GM12878 (cell line): ENCODE data around the gene GNPTG. TPM values are rescaled to one million over a fixed set of nuclear protein-coding genes. Genes with fewer than 3 reads are reported as not detected.
A peak's percentile ranks its signal among the peaks of the same experiment; 100 is the strongest.

Experiments used
- ATAC-seq: fragments of 200-7000 bp; cut with Tn5 transposase; 3 replicates; pipeline ENCODE4 v1.9.1; 2020; ENCODE audit warnings: mild to moderate bottlenecking, moderate library complexity
- BruUV-seq: library from RNA; stranded (reverse); fragments of 400-500 nt; replicated peaks from 2 replicates; lab custom pipeline; 2021; lab: Mats Ljungman, UMichigan
- CTCF ChIA-PET: fragments of 300-600 bp; sonication (Branson Sonifier 250); formaldehyde crosslinking; extraction: SDS; loops from one replicate; lab custom pipeline; 2021; ENCODE audit warnings: inconsistent platforms; lab: Yijun Ruan, JAX
- POLR2A ChIA-PET: fragments of 350-600 bp; formaldehyde crosslinking; extraction: SDS; loops from one replicate; lab custom pipeline; 2021; ENCODE audit warnings: inconsistent platforms; lab: Charles Lee
- RAD21 ChIA-PET: fragments of 300-600 bp; sonication (Branson Sonifier 250); formaldehyde crosslinking; loops from one replicate; lab custom pipeline; 2023; ENCODE audit warnings: antibody characterized with exemption; ENCODE audit not compliant: unreplicated experiment; lab: Charles Lee
- SMC1A ChIA-PET: fragments of 300-600 bp; sonication (Branson Sonifier 250); formaldehyde crosslinking; loops from one replicate; lab custom pipeline; 2023; ENCODE audit not compliant: unreplicated experiment, uncharacterized antibody; lab: Charles Lee
- DNase-seq: peaks from one replicate; pipeline ENCODE4 v3.0.0-alpha.2; 2011; ENCODE audit warnings: low read depth, low spot score
- FAIRE-seq: peaks from 3 replicates; lab custom pipeline; 2011; peaks lifted over from hg19 to GRCh38; lab: Jason Lieb, UNC
- H2AFZ ChIP-seq: 2 replicates; pipeline ENCODE4 v1.6.0; 2011; ENCODE audit warnings: low read depth, low read length, control low read depth; ENCODE audit not compliant: control insufficient read depth
- H3K27ac ChIP-seq: 2 replicates; pipeline ENCODE4 v1.5.1; 2011; ENCODE audit warnings: control low read depth; ENCODE audit not compliant: control insufficient read depth, insufficient read depth
- H3K27me3 ChIP-seq, 2 experiments: replicated peaks in 1 of 2; 2 replicates each; pipeline versions ENCODE4 v1.6.0 to v1.6.1; 2011; ENCODE audit warnings: low read length in 1 of 2; ENCODE audit not compliant: control insufficient read depth in 2 of 2, insufficient read depth in 2 of 2
- H3K36me3 ChIP-seq, 2 experiments: 2 replicates each; pipeline ENCODE4 v1.5.1; 2011; ENCODE audit warnings: low read length in 1 of 2; ENCODE audit not compliant: control insufficient read depth in 2 of 2, insufficient read depth in 2 of 2
- H3K4me1 ChIP-seq: 2 replicates; pipeline ENCODE4 v1.6.1; 2011; ENCODE audit warnings: mild to moderate bottlenecking, low read length, moderate library complexity, mixed read lengths; ENCODE audit not compliant: control insufficient read depth, insufficient read depth
- H3K4me2 ChIP-seq: 2 replicates; pipeline ENCODE4 v1.6.0; 2011; ENCODE audit warnings: control low read depth; ENCODE audit not compliant: control insufficient read depth, insufficient read depth
- H3K4me3 ChIP-seq: fragments of 200-600 bp; sonication (generic); 2 replicates; pipeline ENCODE4 v1.5.1; 2016
- H3K79me2 ChIP-seq: 2 replicates; pipeline ENCODE4 v1.6.0; 2011; ENCODE audit warnings: low read length; ENCODE audit not compliant: control insufficient read depth, insufficient read depth
- H3K9ac ChIP-seq: 2 replicates; pipeline ENCODE4 v1.8.0; 2011; ENCODE audit warnings: low read length, control low read depth, mixed read lengths; ENCODE audit not compliant: control insufficient read depth, insufficient read depth
- H3K9me3 ChIP-seq: replicated peaks from 3 replicates; pipeline ENCODE4 v1.5.1; 2011; ENCODE audit warnings: mild to moderate bottlenecking, low read length; ENCODE audit not compliant: control insufficient read depth, insufficient read depth
- H4K20me1 ChIP-seq: 2 replicates; pipeline ENCODE4 v1.6.0; 2011; ENCODE audit not compliant: control insufficient read depth, insufficient read depth
- ESRRA ChIP-seq: IDR thresholded peaks from 2 replicates; pipeline ENCODE4 v1.6.1; 2012; ENCODE audit warnings: mild to moderate bottlenecking, low read length, improper control_type of control experiment
- POLR2A ChIP-seq: IDR thresholded peaks from 2 replicates; pipeline ENCODE4 v1.6.1; 2011; ENCODE audit warnings: low read depth, mild to moderate bottlenecking, low read length
- POLR2AphosphoS5 ChIP-seq: IDR thresholded peaks from 2 replicates; pipeline ENCODE4 v1.6.1; 2011; ENCODE audit warnings: mild to moderate bottlenecking, low read length, inconsistent platforms
- POU2F2 ChIP-seq: IDR thresholded peaks from 3 replicates; pipeline ENCODE4 v1.6.1; 2011; ENCODE audit warnings: low read depth, mild to moderate bottlenecking, low read length, borderline replicate concordance
- SUPT20H ChIP-seq: IDR thresholded peaks from 2 replicates; pipeline ENCODE4 v1.6.1; 2011; ENCODE audit warnings: low read depth, mild to moderate bottlenecking, low read length, moderate library complexity, borderline replicate concordance; ENCODE audit not compliant: control insufficient read depth
- YBX1 ChIP-seq: fragments of 450-650 bp; IDR thresholded peaks from 2 replicates; pipeline ENCODE4 v1.6.1; 2016; ENCODE audit warnings: antibody characterized with exemption
- WGBS: methylation state at CpG from one replicate; pipeline ENCODE4 v1.1.6; 2016; ENCODE audit warnings: low lambda C conversion rate; ENCODE audit not compliant: insufficient replicate concordance, insufficient coverage; ENCODE audit errors: missing lambda C conversion rate; 5-methylcytosine and 5-hydroxymethylcytosine counted together
- in situ Hi-C: fragments of 300-500 bp; cut with MboI; formaldehyde crosslinking; loops from 9 replicates; pipeline ENCODE4 v1.14.3; 2018; ENCODE audit warnings: mixed read lengths
- intact Hi-C: fragments of 100-400 bp; cut with micrococcal nuclease; formaldehyde crosslinking; loops from one replicate; pipeline ENCODE4 v1.14.2; 2022; ENCODE audit not compliant: unreplicated experiment
- polyA plus RNA-seq, 11 experiments: library from polyadenylated mRNA; depleted of rRNA in 4 of 11; unstranded in 6 of 11; stranded (reverse) in 5 of 11; fragments of >200 nt; fragmentation: Nextera tagmentation in 4 of 11; fragmentation: Illumina TruSeq in 1 of 11; extraction: Ambion mirVana in 4 of 11; extraction: Trizol in 1 of 11; gene quantifications; 1 replicate in 1 of 11; 2 replicates in 10 of 11; pipeline versions ENCODE4 v1.2.1 to v1.2.3, GENCODE V29; 2011 to 2016; ENCODE audit warnings: inconsistent platforms in 2 of 11, missing spikeins in 2 of 11, low read depth in 1 of 11
- total RNA-seq, 4 experiments: library from RNA; depleted of rRNA in 3 of 4; stranded (reverse); fragments of >200 nt in 3 of 4; fragmentation: Illumina TruSeq in 1 of 4; extraction: Trizol in 1 of 4; gene quantifications; 2 replicates each; pipeline versions ENCODE4 v1.2.1 to v1.2.3, GENCODE V29; 2013 to 2021
- TF ChIP-seq, protein P1 (sequence below): fragments of 450-650 bp; IDR thresholded peaks from 2 replicates; pipeline ENCODE4 v1.6.1; 2016; ENCODE audit warnings: mild to moderate bottlenecking

The GNPTG gene
- total and polyA plus RNA-seq, 10 of the 15 experiments (the other 5 are each of a cell fraction or from before 2014, with no cell fraction given), result 0.80 to 32.6 (median 20.9) TPM

DNA sequence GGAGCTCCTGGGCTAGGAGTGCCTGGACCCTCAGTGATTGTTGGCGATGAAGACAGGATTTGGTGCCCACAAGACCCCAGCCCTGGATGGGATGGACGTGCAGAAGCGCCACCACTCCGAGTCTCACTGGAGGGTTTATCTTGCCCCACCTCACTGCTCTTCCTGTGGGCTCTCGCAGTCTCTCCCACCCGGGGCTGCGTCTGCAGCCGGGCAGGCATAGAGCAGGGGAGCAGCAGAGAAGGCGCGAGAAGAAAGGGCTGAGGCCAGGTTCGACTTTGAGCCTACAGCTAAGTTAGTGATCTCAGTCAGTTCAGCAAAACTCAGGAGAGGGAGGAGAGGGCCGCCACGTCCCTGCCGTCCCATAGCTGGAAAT is 35.7 kb upstream of the GNPTG start:
- H2AFZ ChIP-seq, result no peak overlapping the region
- H3K27ac ChIP-seq, result no peak overlapping the region
- peaks cover 30% of the 10 kb centered on the region for H4K20me1 ChIP-seq
- ChIA-PET SMC1A (no interaction called here), POLR2A (interaction anchor here (1.1 kb wide), 1 partner anchor 10 kb away, joined by 3 read pairs; no protein-coding TSS in a partner anchor), CTCF (no interaction called here), RAD21 (no interaction called here)
- intact Hi-C loops (no loop called here), in situ Hi-C loops (no loop called here)
- no TSS peak for BruUV-seq
- peaks cover 40 to 67% of the 10 kb centered on the region in 2 experiments for H3K36me3 ChIP-seq
- no peaks in the 10 kb centered on the region for H3K27me3 ChIP-seq
- 88% methylated on average over 14 of the region's 14 CpGs for whole genome bisulfite sequencing
- FAIRE-seq (no peak), DNase-seq (no peak), ATAC-seq (no peak)
- H3K4me1 ChIP-seq, result peaks cover 7% of the 10 kb centered on the region
- H3K4me3 ChIP-seq, result no peak overlapping the region
- H3K9ac ChIP-seq, result no peak overlapping the region
- no peak overlapping the region for H3K4me2 ChIP-seq
- H3K79me2 ChIP-seq, result peaks cover 40% of the 10 kb centered on the region
- TF ChIP-seq YBX1, result no peak
- TF ChIP-seq ESRRA, result no peak
- TF ChIP-seq, protein P1, sequence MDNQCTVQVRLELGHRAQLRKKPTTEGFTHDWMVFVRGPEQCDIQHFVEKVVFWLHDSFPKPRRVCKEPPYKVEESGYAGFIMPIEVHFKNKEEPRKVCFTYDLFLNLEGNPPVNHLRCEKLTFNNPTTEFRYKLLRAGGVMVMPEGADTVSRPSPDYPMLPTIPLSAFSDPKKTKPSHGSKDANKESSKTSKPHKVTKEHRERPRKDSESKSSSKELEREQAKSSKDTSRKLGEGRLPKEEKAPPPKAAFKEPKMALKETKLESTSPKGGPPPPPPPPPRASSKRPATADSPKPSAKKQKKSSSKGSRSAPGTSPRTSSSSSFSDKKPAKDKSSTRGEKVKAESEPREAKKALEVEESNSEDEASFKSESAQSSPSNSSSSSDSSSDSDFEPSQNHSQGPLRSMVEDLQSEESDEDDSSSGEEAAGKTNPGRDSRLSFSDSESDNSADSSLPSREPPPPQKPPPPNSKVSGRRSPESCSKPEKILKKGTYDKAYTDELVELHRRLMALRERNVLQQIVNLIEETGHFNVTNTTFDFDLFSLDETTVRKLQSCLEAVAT, result no peak
- H3K9me3 ChIP-seq, result no peaks in the 10 kb centered on the region

DNA sequence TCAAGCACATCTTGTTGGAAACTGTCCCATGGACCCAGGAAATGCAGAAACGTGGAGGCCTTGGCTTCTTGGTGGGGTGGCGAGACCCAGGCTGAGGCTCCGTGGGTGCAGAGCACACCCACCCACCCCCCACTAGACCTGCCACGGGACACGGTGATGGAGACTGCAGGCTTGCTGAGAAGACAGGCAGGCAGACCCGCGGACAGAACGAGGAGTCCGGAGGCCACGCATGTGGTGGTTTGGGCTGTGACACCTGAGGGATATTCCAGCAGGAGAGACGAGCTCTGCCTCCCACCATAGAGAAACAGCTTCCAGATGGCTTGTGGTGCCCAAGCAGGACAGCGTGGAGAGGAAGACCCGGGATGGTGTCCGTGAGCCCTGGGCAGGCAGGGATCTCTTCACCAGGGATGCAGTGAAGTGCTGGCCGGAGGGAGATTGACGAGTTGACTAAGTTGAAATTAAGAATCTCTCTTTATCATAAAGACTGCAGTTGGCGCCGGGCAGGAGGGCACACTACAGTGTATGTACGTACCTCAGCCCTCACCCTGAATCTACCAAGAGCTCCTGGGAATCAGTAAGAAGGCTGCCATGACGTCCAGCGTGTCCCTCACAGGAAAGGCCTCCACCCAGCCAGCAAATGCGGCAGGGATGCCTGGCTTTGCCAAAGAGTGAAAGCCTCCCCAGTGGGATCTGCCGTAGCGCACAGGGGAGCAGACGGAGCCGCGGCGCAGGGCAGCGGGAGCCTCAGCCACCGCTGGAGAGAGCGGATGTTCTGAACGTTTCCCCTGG is 34.1 kb upstream of the GNPTG start:
- CTCF ChIA-PET, result no interaction called here
- in situ Hi-C loops, result no loop called here
- Histone ChIP-seq H2AFZ (no peak overlapping the region), H3K79me2 (peaks cover 23% of the 10 kb centered on the region), H3K27ac (no peak overlapping the region), H3K4me2 (no peak overlapping the region)
- BruUV-seq, result no TSS peak
- POLR2A ChIA-PET, result no interaction called here
- SMC1A ChIA-PET, result no interaction called here
- TF ChIP-seq POLR2AphosphoS5, result 0 out of 2 replicates have a peak, but pooled peaks have one; percentile 28
- TF ChIP-seq SUPT20H, result no peak
- TF ChIP-seq POLR2A, result peak; percentile 52
- TF ChIP-seq POU2F2, result peak; percentile 13; the same call in 1 of the 3 replicates
- TF ChIP-seq, all 136 proteins: peak for 3
- FAIRE-seq, result no peak
- ATAC-seq, result no peak
- Histone ChIP-seq H3K4me1 (no peaks in the 10 kb centered on the region), H3K36me3 (peaks cover 40 to 69% of the 10 kb centered on the region in 2 experiments), H3K4me3 (no peak overlapping the region), H3K9me3 (no peaks in the 10 kb centered on the region), H3K27me3 (no peaks in the 10 kb centered on the region), H4K20me1 (peaks cover 15% of the 10 kb centered on the region), H3K9ac (no peak overlapping the region)
- intact Hi-C loops, result no loop called here
- WGBS, result 95% methylated on average over 32 of the region's 32 CpGs
- RAD21 ChIA-PET, result no interaction called here
- DNase-seq, result no peak
